Uterus (tissue), 4 donors: ENCODE measurements around the gene RACGAP1. TPM values are rescaled to one million over a fixed set of nuclear protein-coding genes. Genes with fewer than 3 reads are reported as not detected.

Experiments used
- DNase-seq, 2 donors: peaks; one replicate each; pipeline ENCODE4 v3.0.0-alpha.2; 2019 to 2020
- H3K27ac ChIP-seq, 2 donors: fragments of 200-600 bp; sonication (generic); 1 replicate in 1 of 2; 2 replicates in 1 of 2; pipeline ENCODE4 v1.5.1; 2016 to 2018
- H3K27me3 ChIP-seq, 2 donors: fragments of 200-600 bp; sonication (generic); one replicate each; pipeline ENCODE4 v1.5.1; 2018 to 2019; ENCODE audit warnings: control low read depth in 1 of 2
- H3K36me3 ChIP-seq, 2 donors: fragments of 200-600 bp; sonication (generic); one replicate each; pipeline ENCODE4 v1.5.1; 2019; ENCODE audit warnings: control low read depth in 1 of 2
- H3K4me1 ChIP-seq, 2 donors: fragments of 200-600 bp; sonication (generic); one replicate each; pipeline ENCODE4 v1.5.1; 2018 to 2019; ENCODE audit warnings: control low read depth in 1 of 2
- H3K4me3 ChIP-seq, 2 donors: fragments of 200-600 bp; sonication (generic); 1 replicate in 1 of 2; 2 replicates in 1 of 2; pipeline ENCODE4 v1.5.1; 2018 to 2019; ENCODE audit warnings: mild to moderate bottlenecking in 1 of 2
- H3K9me3 ChIP-seq, 2 donors: fragments of 200-600 bp; sonication (generic); one replicate each; pipeline ENCODE4 v1.5.1; 2019; ENCODE audit warnings: control low read depth in 1 of 2
- CTCF ChIP-seq, 4 experiments: fragments of 200-600 bp in 2 of 4; fragments of 450-650 bp in 2 of 4; sonication (generic) in 2 of 4; IDR thresholded peaks; one replicate each; pipeline ENCODE4 v1.5.1; 2016 to 2019; ENCODE audit warnings: antibody characterized with exemption in 4 of 4, mild to moderate bottlenecking in 2 of 4, moderate library complexity in 1 of 4
- POLR2A ChIP-seq, 2 donors: fragments of 450-650 bp; IDR thresholded peaks; one replicate each; pipeline ENCODE4 v1.6.1; 2016; ENCODE audit warnings: antibody characterized with exemption in 2 of 2, mild to moderate bottlenecking in 1 of 2, moderate library complexity in 1 of 2
- intact Hi-C: fragments of 100-400 bp; cut with DNase I; formaldehyde crosslinking; loops from one replicate; pipeline ENCODE4 v1.15.1; 2023; ENCODE audit warnings: low total_unique reads
- total RNA-seq, 4 donors: library from RNA; depleted of rRNA in 3 of 4; stranded (reverse); fragments of >200 nt in 3 of 4; gene quantifications; one replicate each; pipeline versions ENCODE4 v1.1.0 to v1.2.4, GENCODE V29; 2014 to 2023
- donor health status: DM: yes; HTN: yes; CAD: no.

RACGAP1 gene
- total RNA-seq, 4 donors from 2014 or later: 8.5 to 57.8 (median 9.3) TPM

DNA sequence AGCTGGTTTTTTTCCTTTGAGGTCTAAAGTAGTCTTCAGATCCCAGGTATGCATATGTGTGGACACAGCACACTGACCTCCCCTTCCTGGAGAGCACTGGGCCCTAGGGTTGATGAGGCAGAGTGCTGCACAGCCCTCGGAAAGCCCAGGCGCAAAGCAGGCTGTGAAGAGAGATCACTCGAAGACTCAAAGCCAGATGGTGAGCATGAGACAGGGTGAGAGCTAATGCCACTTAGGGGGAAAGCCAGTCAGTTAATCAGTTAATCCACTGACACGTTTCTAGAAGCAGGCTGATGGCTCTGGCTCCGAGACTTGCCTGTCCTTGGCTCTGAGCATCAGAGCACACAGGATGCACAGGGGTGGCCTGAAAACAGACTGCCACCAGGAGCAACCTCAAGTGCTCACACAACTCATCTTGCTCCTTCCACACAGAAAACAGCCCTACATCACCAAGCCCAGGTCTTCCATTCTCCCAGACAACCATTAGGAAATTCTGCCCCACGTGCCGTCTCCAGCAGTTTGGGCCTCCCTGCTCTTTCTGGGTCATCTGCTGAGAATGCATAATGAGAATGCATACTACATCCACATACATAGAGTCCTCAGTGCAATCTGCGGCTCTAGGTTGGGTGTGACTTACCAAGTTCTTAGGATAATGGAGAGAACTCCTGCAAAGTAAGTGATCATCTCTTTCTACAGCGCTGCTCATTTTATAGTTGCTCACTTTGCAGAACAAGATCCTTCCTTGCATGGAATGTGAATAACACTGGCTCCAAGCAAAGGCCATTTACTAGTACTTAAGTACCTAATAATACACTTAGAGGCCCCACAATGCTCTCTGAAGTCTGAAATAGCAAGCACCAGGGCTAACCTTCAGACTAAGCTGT lies 40.6 kb downstream of the RACGAP1 start:
- TF ChIP-seq CTCF (IDR thresholded peaks at IDR 0.05) (no peak), POLR2A (IDR thresholded peaks at IDR 0.05) (no peak)
- Histone ChIP-seq H3K36me3 (no peaks in the 10 kb centered on the region), H3K27me3 (no peaks in the 10 kb centered on the region), H3K4me1 (no peaks in the 10 kb centered on the region), H3K27ac (no peak overlapping the region), H3K4me3 (no peak overlapping the region), H3K9me3 (no peaks in the 10 kb centered on the region)
- intact Hi-C loops: no loop called here
- DNase-seq: no peak

DNA sequence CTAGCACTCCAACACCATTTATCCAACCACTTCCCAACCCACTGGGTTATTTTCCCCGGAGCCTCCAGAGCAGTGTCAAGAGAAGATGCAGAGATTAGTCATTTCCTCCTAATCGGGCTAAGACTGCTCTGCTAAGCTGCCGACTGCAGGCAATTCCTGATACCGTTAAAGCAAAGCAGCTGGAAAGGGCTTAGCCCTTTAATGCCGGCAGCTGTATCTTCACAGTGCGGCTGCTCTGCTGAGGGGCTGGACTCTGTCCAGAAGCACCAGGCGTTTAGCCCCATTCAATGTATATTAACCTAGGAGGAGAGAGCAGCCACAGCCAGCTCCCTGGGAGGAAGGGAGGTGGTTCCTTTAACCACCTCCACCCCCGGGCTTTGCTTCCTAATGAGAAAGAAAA lies 41.4 kb downstream of the RACGAP1 start:
- Histone ChIP-seq H3K27me3 (no peaks in the 10 kb centered on the region), H3K9me3 (no peaks in the 10 kb centered on the region), H3K4me3 (no peak overlapping the region), H3K4me1 (no peaks in the 10 kb centered on the region), H3K36me3 (no peaks in the 10 kb centered on the region), H3K27ac (no peak overlapping the region)
- intact Hi-C loops: no loop called here
- TF ChIP-seq CTCF (IDR thresholded peaks at IDR 0.05) (no peak), POLR2A (IDR thresholded peaks at IDR 0.05) (no peak)
- DNase-seq: no peak

DNA sequence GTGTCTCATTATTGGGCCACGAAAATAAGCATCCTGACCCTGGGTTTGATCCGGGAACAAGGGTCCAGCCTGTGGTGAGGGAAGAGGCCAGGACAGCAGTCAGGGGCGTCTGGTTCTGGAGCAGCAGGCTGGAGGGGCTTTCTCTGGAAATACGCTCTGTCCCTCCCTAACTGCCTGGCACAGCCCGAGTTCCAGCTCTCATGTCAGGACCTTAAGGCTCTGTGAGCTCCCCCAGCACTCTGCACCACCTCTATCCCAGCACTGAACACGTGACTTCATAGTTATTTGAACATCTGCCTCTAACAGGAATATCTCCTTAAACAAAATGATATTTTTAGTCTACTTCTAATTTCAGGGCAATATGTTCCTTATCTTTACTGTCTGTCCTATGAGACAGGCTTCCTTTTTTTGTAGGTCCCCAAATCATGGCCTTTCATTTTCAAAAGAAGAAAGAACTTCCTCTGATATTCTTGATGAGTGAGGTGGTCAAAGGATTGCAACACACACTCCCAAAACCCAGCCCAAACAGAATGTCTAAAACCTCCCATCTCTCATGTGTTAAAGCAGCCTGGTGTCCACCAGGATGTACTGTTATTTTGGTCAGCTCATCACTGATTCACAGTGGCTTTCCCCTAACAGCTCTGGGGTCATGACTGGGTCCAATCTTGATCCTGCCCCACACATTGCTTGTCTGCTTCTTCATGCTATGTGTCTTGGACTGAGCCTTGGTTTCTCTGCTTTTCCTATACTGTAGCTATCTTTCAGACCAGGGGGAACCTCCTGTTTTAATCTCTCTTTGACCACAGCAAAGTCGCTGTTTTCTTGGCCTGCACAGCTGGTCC lies 42.8 kb downstream of the RACGAP1 start:
- no peak for DNase-seq
- Histone ChIP-seq H3K27me3 (no peaks in the 10 kb centered on the region), H3K36me3 (no peaks in the 10 kb centered on the region), H3K27ac (no peak overlapping the region), H3K4me3 (no peak overlapping the region), H3K9me3 (no peaks in the 10 kb centered on the region), H3K4me1 (no peaks in the 10 kb centered on the region)
- intact Hi-C loops: no loop called here
- TF ChIP-seq CTCF (IDR thresholded peaks at IDR 0.05) (no peak), POLR2A (IDR thresholded peaks at IDR 0.05) (no peak)

DNA sequence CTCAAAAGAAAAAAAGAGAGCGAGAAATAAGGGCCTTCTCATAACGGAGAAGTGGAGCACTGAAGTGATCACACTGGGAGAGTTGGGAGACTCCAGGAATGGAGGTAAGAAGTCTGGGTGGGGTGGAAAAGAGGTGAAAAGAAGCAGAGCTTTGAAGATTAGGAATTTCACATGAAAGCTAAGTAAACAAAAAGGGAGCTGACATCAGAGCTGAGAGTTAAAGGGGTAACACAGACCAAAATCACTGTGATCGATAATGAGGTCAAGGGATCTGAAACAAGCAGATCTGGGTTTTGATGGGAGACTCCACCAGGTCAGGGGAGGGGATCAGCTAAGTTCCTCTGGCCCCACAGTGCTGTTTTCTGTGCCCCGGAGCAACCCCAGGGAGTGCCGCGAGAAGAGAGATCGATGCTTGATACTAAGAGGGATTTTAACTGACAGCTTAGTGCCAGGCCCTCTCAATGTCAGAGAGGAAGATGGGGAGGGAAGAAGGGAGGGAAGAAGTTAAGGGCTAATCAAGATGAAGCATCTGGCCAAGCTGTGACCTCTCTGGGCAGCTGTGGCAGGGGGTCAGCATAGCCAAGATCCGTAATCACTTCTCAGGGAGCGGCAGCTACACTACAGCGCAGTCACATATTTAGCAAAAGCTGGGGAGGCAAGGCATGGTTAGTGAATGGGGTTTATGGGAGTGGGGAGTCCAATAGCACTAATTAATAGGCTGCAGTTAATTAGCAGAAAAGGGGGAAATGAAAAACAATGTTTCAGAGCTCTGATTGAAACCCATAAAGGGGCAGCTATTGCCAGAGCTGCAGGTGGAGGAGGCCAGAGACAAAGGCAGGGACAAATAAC lies 44.6 kb downstream of the RACGAP1 start:
- intact Hi-C loops: no loop called here
- Histone ChIP-seq H3K36me3 (no peaks in the 10 kb centered on the region), H3K4me1 (no peaks in the 10 kb centered on the region), H3K27ac (no peak overlapping the region), H3K27me3 (no peaks in the 10 kb centered on the region), H3K4me3 (no peak overlapping the region), H3K9me3 (no peaks in the 10 kb centered on the region)
- no peak for TF ChIP-seq CTCF (IDR thresholded peaks at IDR 0.05)
- no peak for TF ChIP-seq POLR2A (IDR thresholded peaks at IDR 0.05)
- DNase-seq: no peak
